ENCODE results near the gene CELA3A. TPM values are rescaled to one million over a fixed set of nuclear protein-coding genes. Genes with fewer than 3 reads are reported as not detected.
"Not testable (repeated sequence)": the region's sequence is repeated elsewhere in the genome, so short reads cannot be mapped to it uniquely, and the experiment has no call there.

The CELA3A gene
- total and polyA plus RNA-seq, 10 donors, result 0.45 to 5.2 (median 1.3) TPM; not detected in 4

GRCh38 chr1:21974699-21975098 lies 26.8 kb upstream of the CELA3A start:
- H3K4me1 ChIP-seq; H3K27me3 ChIP-seq (replicated peaks in 1 of 7); H3K36me3 ChIP-seq; H3K9me3 ChIP-seq; DNase-seq; H3K4me3 ChIP-seq; intact Hi-C loops (cut with DNase I; ENCODE audit: low total_unique reads); H3K27ac ChIP-seq: not testable (repeated sequence)
- 72 to 89% (median 78%) methylated on average over 5 to 6 of the region's 6 CpGs for WGBS, 5 donors

DNA sequence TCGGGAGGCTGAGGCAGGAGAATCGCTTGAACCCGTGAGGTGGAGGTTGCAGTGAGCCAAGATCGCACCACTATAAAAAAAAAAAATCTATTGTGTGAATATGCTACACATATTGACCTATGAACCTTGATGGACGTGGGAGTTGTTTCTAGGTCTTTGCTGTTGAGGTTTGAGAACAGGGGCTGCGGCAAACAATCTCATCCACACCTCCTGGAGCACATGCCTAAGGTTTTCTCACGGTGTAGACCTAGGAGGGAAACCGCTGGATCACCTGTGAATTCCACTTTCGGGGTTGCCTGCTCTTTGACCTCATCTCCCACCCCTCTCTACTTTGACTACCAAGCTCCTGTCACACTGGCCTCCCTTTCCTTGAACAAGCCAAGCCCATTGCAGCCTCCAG lies 26.2 kb upstream of the CELA3A start:
- H3K27ac ChIP-seq; H3K27me3 ChIP-seq (replicated peaks in 1 of 7); H3K4me1 ChIP-seq; intact Hi-C loops (cut with DNase I; ENCODE audit: low total_unique reads); H3K36me3 ChIP-seq; H3K4me3 ChIP-seq; H3K9me3 ChIP-seq; DNase-seq: not testable (repeated sequence)
- 85 to 93% (median 92%) methylated on average over 9 of the region's 9 CpGs for WGBS, 5 donors

- H3K27me3 ChIP-seq (replicated peaks in 1 of 7); H3K27ac ChIP-seq; H3K4me1 ChIP-seq; H3K9me3 ChIP-seq; H3K4me3 ChIP-seq; DNase-seq; H3K36me3 ChIP-seq; intact Hi-C loops (cut with DNase I; ENCODE audit: low total_unique reads): not testable (repeated sequence)
- WGBS, 5 donors, result 84 to 90% (median 87%) methylated on average over 8 to 9 of the region's 9 CpGs
Measured at GRCh38 chr1:21976703-21977239, 24.7 kb upstream of the CELA3A start, which contains the start of gene CELA3B. Gene CELA3B (plus strand): TSS chr1:21977022. CDS start chr1:21977040, 18 bp downstream.

GRCh38 chr1:21978209-21978608 lies 23.2 kb upstream of the CELA3A start:
- H3K4me1 ChIP-seq; H3K27ac ChIP-seq; H3K9me3 ChIP-seq; H3K36me3 ChIP-seq; DNase-seq; H3K27me3 ChIP-seq (replicated peaks in 1 of 7); intact Hi-C loops (cut with DNase I; ENCODE audit: low total_unique reads); H3K4me3 ChIP-seq: not testable (repeated sequence)
- 88 to 97% (median 91%) methylated on average over 11 of the region's 11 CpGs for WGBS, 5 donors

GRCh38 chr1:21980515-21981220 lies 20.8 kb upstream of the CELA3A start:
- 70 to 82% (median 74%) methylated on average over 9 to 20 of the region's 21 CpGs for WGBS, 5 donors
- H3K9me3 ChIP-seq; H3K4me1 ChIP-seq; H3K36me3 ChIP-seq; DNase-seq; intact Hi-C loops (cut with DNase I; ENCODE audit: low total_unique reads); H3K4me3 ChIP-seq; H3K27ac ChIP-seq; H3K27me3 ChIP-seq (replicated peaks in 1 of 7): not testable (repeated sequence)

- H3K4me3 ChIP-seq; DNase-seq; H3K9me3 ChIP-seq; intact Hi-C loops (cut with DNase I; ENCODE audit: low total_unique reads); H3K36me3 ChIP-seq; H3K27me3 ChIP-seq (replicated peaks in 1 of 7); H3K27ac ChIP-seq; H3K4me1 ChIP-seq: not testable (repeated sequence)
- WGBS, 5 donors, result 0 to 86% (median 76%) methylated on average over 1 to 2 of the region's 4 CpGs
Measured at GRCh38 chr1:21981253-21981652, 20.2 kb upstream of the CELA3A start.

DNA sequence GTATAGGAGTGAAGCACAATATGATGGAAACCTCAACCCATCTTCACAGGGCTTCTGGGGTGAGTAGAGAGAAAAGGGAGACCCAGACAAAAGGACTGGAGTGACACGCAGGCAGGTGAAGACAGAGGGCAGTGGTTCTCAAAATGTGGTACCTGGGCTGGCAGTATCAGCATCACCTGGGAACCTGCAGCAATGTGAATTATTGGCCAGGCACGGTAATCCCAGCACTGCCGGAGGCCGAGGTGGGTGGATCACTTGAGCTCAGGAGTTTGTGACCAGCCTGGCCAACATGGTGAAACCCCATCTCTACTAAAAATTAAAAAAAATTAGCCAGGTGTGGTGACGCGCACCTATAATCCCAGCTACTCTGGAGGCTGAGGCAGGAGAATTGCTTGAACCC lies 19.3 kb upstream of the CELA3A start:
- H3K4me3 ChIP-seq; H3K9me3 ChIP-seq; DNase-seq; H3K27ac ChIP-seq; intact Hi-C loops (cut with DNase I; ENCODE audit: low total_unique reads); H3K36me3 ChIP-seq; H3K27me3 ChIP-seq (replicated peaks in 1 of 7); H3K4me1 ChIP-seq: not testable (repeated sequence)
- WGBS, 5 donors, result 87 to 93% (median 91%) methylated on average over 6 of the region's 6 CpGs

GRCh38 chr1:21983539-21983938 lies 17.9 kb upstream of the CELA3A start:
- DNase-seq; H3K9me3 ChIP-seq; H3K27me3 ChIP-seq (replicated peaks in 1 of 7); H3K4me1 ChIP-seq; H3K27ac ChIP-seq; intact Hi-C loops (cut with DNase I; ENCODE audit: low total_unique reads); H3K36me3 ChIP-seq; H3K4me3 ChIP-seq: not testable (repeated sequence)
- WGBS, 5 donors, result 52 to 86% (median 64%) methylated on average over 3 to 10 of the region's 15 CpGs

GRCh38 chr1:21985893-21986292 lies 15.6 kb upstream of the CELA3A start:
- H3K27me3 ChIP-seq (replicated peaks in 1 of 7); intact Hi-C loops (cut with DNase I; ENCODE audit: low total_unique reads); H3K4me1 ChIP-seq; H3K9me3 ChIP-seq; H3K27ac ChIP-seq; H3K36me3 ChIP-seq; DNase-seq; H3K4me3 ChIP-seq: not testable (repeated sequence)
- WGBS, 5 donors, result 0 to 73% (median 0%) methylated on average over 1 to 5 of the region's 5 CpGs; no CpG with 5 or more reads in 1 of the 5 donors

GRCh38 chr1:21986386-21986785 lies 15.1 kb upstream of the CELA3A start:
- H3K36me3 ChIP-seq; H3K4me3 ChIP-seq; intact Hi-C loops (cut with DNase I; ENCODE audit: low total_unique reads); H3K27ac ChIP-seq; H3K27me3 ChIP-seq (replicated peaks in 1 of 7); H3K4me1 ChIP-seq; DNase-seq; H3K9me3 ChIP-seq: not testable (repeated sequence)
- WGBS, 5 donors, result 83 to 93% (median 87%) methylated on average over 5 to 11 of the region's 12 CpGs

DNA sequence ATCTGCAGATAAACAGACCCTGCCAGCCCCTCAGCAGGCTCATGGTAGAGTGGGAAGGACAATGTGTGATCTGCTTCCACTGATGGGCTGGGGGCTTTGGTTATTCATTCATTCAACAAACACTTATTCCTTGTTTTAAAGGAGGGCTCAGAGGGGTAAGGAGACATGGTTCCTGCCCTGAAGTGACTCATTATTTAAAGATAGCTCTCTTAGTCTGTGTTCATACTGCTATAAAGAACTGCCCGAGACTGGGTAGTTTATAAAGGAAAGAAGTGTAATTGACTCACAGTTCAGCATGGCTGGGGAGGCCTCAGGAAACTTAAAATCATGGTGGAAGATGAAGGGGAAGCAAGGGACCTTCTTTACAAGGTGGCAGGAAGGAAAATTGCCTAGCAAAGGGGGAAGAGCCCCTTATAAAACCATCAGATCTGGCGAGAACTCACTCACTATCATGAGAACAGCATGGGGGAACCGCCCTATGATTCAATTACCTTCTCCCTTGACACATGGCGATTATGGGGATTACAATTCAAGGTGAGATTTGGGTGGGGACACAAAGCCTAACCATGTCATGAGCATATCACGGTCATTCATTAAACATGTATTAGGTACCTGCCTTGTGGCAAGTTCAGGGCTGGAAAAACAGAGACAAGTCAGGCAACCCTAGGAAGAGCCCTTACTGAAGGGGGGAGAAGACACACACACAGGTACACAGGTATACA lies 11.6 kb upstream of the CELA3A start:
- H3K27ac ChIP-seq; H3K4me3 ChIP-seq; intact Hi-C loops (cut with DNase I; ENCODE audit: low total_unique reads); H3K4me1 ChIP-seq; H3K27me3 ChIP-seq (replicated peaks in 1 of 7); H3K36me3 ChIP-seq; H3K9me3 ChIP-seq; DNase-seq: not testable (repeated sequence)
- WGBS, 5 donors, result 57 to 83% (median 66%) methylated on average over 2 to 3 of the region's 5 CpGs

All from spleen (tissue), 11 donors.